OCI-LY1 (cell line): Measurements from ENCODE around the gene ADAMTS17.
A peak's percentile ranks its signal among the peaks of the same experiment; 100 is the strongest.

Experiments
- CTCF ChIP-seq: fragments of 200-600 bp; sonication (generic), shearing (Covaris generic); IDR thresholded peaks from 2 replicates; pipeline ENCODE4 v1.5.1; 2017; ENCODE audit warnings: mild to moderate bottlenecking, antibody characterized with exemption, low read length, moderate library complexity, mixed read lengths
- EZH2 ChIP-seq: fragments of 200-600 bp; sonication (generic), shearing (Covaris generic); IDR thresholded peaks from 2 replicates; pipeline ENCODE4 v1.8.0; 2017; ENCODE audit warnings: borderline replicate concordance, mixed run types, mild to moderate bottlenecking, antibody characterized with exemption, low read length, moderate library complexity, mixed read lengths

GRCh38 chr15:99928429-99928981, 413.3 kb downstream of the ADAMTS17 start:
- TF ChIP-seq CTCF (peak; percentile 31), EZH2 (no peak)
